Mesenchymal stem cell (in vitro differentiated cells and primary cell): ENCODE results near the gene NUP188.

ENCODE experiments used
- DNase-seq: peaks from one replicate; pipeline ENCODE4 v3.0.0-alpha.2; 2013
- H2AFZ ChIP-seq: one replicate; pipeline ENCODE4 v1.6.1; 2013; ENCODE audit warnings: low read depth, mild to moderate bottlenecking, control low read depth, inconsistent platforms, low read length, moderate library complexity
- H2AK5ac ChIP-seq: 2 replicates; pipeline ENCODE4 v1.6.1; 2013; ENCODE audit warnings: low read length, moderate library complexity, mild to moderate bottlenecking, inconsistent platforms; ENCODE audit not compliant: severe bottlenecking
- H2BK120ac ChIP-seq: one replicate; pipeline ENCODE4 v1.6.1; 2013; ENCODE audit warnings: low read depth, mild to moderate bottlenecking, inconsistent platforms, low read length, moderate library complexity
- H2BK12ac ChIP-seq, 2 experiments: one replicate each; pipeline ENCODE4 v1.6.1; 2013; ENCODE audit warnings: inconsistent platforms in 2 of 2, low read length in 2 of 2, mild to moderate bottlenecking in 2 of 2, moderate library complexity in 2 of 2, control low read depth in 1 of 2
- H2BK15ac ChIP-seq: one replicate; pipeline ENCODE4 v1.6.1; 2013; ENCODE audit warnings: mild to moderate bottlenecking, low read depth, inconsistent platforms; ENCODE audit not compliant: poor library complexity, severe bottlenecking
- H2BK5ac ChIP-seq: 2 replicates; pipeline ENCODE4 v1.6.1; 2013; ENCODE audit warnings: low read depth, mild to moderate bottlenecking, low read length, control low read depth, inconsistent platforms; ENCODE audit not compliant: poor library complexity, severe bottlenecking
- H3K14ac ChIP-seq, 2 experiments: one replicate each; pipeline ENCODE4 v1.6.1; 2013; ENCODE audit warnings: inconsistent platforms in 2 of 2, low read length in 2 of 2, control low read depth in 1 of 2, mild to moderate bottlenecking in 1 of 2, moderate library complexity in 1 of 2
- H3K18ac ChIP-seq, 2 experiments: one replicate each; pipeline ENCODE4 v1.6.1; 2013; ENCODE audit warnings: inconsistent platforms in 2 of 2, low read length in 2 of 2, control low read depth in 1 of 2, low read depth in 1 of 2, mild to moderate bottlenecking in 1 of 2
- H3K23ac ChIP-seq, 2 experiments: one replicate each; pipeline ENCODE4 v1.6.1; 2013; ENCODE audit warnings: inconsistent platforms in 2 of 2, low read length in 2 of 2, mild to moderate bottlenecking in 2 of 2, moderate library complexity in 2 of 2, control low read depth in 1 of 2
- H3K27ac ChIP-seq: 2 replicates; pipeline ENCODE4 v1.5.1; 2013; ENCODE audit warnings: mild to moderate bottlenecking, moderate library complexity, low read length, control low read depth, inconsistent platforms; ENCODE audit not compliant: poor library complexity, severe bottlenecking
- H3K27me3 ChIP-seq, 2 experiments: 2 replicates each; pipeline versions ENCODE4 v1.6.1 to v1.7.0; 2013; ENCODE audit warnings: low read length in 2 of 2, mild to moderate bottlenecking in 2 of 2, moderate library complexity in 2 of 2, control low read depth in 1 of 2, inconsistent platforms in 1 of 2; ENCODE audit not compliant: control insufficient read depth in 1 of 2, insufficient read depth in 1 of 2
- H3K36me3 ChIP-seq, 2 experiments: 2 replicates each; pipeline versions ENCODE4 v1.6.1 to v1.7.0; 2013; ENCODE audit warnings: low read length in 2 of 2, control low read depth in 1 of 2, inconsistent platforms in 1 of 2, low read depth in 1 of 2, mild to moderate bottlenecking in 1 of 2; ENCODE audit not compliant: insufficient read depth in 2 of 2, control insufficient read depth in 1 of 2
- H3K4ac ChIP-seq, 2 experiments: one replicate each; pipeline ENCODE4 v1.6.1; 2013; ENCODE audit warnings: inconsistent platforms in 2 of 2, low read length in 2 of 2, mild to moderate bottlenecking in 2 of 2, moderate library complexity in 2 of 2, control low read depth in 1 of 2, low read depth in 1 of 2
- H3K4me1 ChIP-seq: 2 replicates; pipeline ENCODE4 v1.6.1; 2013; ENCODE audit warnings: low read depth, low read length, control low read depth; ENCODE audit not compliant: control insufficient read depth, insufficient read depth
- H3K4me2 ChIP-seq: 2 replicates; pipeline ENCODE4 v1.6.1; 2013; ENCODE audit warnings: low read length, mild to moderate bottlenecking, inconsistent platforms; ENCODE audit not compliant: poor library complexity, severe bottlenecking
- H3K4me3 ChIP-seq, 2 experiments: 2 replicates each; pipeline versions ENCODE4 v1.5.1 to v1.7.0; 2013; ENCODE audit warnings: low read length in 2 of 2, mild to moderate bottlenecking in 2 of 2, control low read depth in 1 of 2, low read depth in 1 of 2; ENCODE audit not compliant: insufficient read depth in 1 of 2
- H3K79me1 ChIP-seq: replicated peaks from 2 replicates; pipeline ENCODE4 v1.6.1; 2013; ENCODE audit warnings: mild to moderate bottlenecking, control low read depth, low read length, inconsistent platforms; ENCODE audit not compliant: poor library complexity, severe bottlenecking
- H3K9ac ChIP-seq: 2 replicates; pipeline ENCODE4 v1.7.0; 2013; ENCODE audit warnings: mild to moderate bottlenecking, low read length, moderate library complexity
- H3K9me3 ChIP-seq: 2 replicates; pipeline ENCODE4 v1.7.0; 2013; ENCODE audit warnings: mild to moderate bottlenecking, low read length; ENCODE audit not compliant: control insufficient read depth
- H4K8ac ChIP-seq: one replicate; pipeline ENCODE4 v1.6.1; 2013; ENCODE audit warnings: inconsistent platforms, mild to moderate bottlenecking, low read length, moderate library complexity
- H4K91ac ChIP-seq: one replicate; pipeline ENCODE4 v1.6.1; 2013; ENCODE audit warnings: mild to moderate bottlenecking, low read length, inconsistent platforms
- WGBS: methylation state at CpG from one replicate; pipeline ENCODE4 v1.1.7; 2013; ENCODE audit warnings: mixed read lengths; 5-methylcytosine and 5-hydroxymethylcytosine counted together

Gene NUP188

GRCh38 chr9:129010267-129010975, 62.9 kb downstream of the NUP188 start:
- H2BK120ac ChIP-seq = no peak overlapping the region
- H3K18ac ChIP-seq = no peak overlapping the region
- H3K79me1 ChIP-seq = peaks cover 28% of the 10 kb centered on the region
- H4K91ac ChIP-seq = no peak overlapping the region
- H3K36me3 ChIP-seq = peaks cover 53 to 94% of the 10 kb centered on the region in 2 experiments
- no peak overlapping the region for H2BK12ac ChIP-seq
- no peak overlapping the region for H2AK5ac ChIP-seq
- peaks cover 11% of the 10 kb centered on the region for H3K4me1 ChIP-seq
- no peak overlapping the region for H3K9ac ChIP-seq
- no peak overlapping the region for H4K8ac ChIP-seq
- WGBS = 93% methylated on average over 7 of the region's 8 CpGs
- H3K23ac ChIP-seq = no peak overlapping the region
- no peak overlapping the region for H3K4me3 ChIP-seq
- no peak overlapping the region for H2BK15ac ChIP-seq
- no peak overlapping the region for H3K4ac ChIP-seq
- no peak overlapping the region for H3K4me2 ChIP-seq
- H2AFZ ChIP-seq = no peak overlapping the region
- DNase-seq = no peak
- no peaks in the 10 kb centered on the region for H3K27me3 ChIP-seq
- H3K9me3 ChIP-seq = no peaks in the 10 kb centered on the region
- no peak overlapping the region for H3K27ac ChIP-seq
- no peak overlapping the region for H2BK5ac ChIP-seq
- no peak overlapping the region for H3K14ac ChIP-seq

DNA sequence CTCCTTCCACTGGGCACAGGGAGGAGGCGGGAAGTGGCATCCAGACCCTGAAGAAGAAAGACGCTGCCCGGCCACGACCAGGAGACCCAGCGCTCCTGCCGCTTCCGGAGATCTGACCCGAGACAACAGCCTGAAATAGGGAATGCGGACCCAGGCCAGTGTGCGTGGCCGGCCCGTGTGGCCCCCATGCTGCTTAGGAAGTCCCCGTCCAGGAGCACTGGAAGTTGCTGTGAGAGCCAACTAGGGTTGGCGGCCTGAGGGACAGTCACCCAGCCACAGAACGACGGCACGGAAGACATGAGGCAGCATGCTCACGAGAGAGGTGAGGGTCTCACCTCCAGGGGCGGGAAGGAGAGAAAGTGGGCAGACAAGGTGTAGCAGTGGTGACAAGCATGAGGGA, 63.7 kb downstream of the NUP188 start:
- Histone ChIP-seq H3K79me1 (peaks cover 28% of the 10 kb centered on the region), H3K4me1 (peaks cover 11% of the 10 kb centered on the region), H3K27ac (no peak overlapping the region), H4K8ac (no peak overlapping the region), H3K9me3 (no peaks in the 10 kb centered on the region), H3K36me3 (peaks cover 46 to 87% of the 10 kb centered on the region in 2 experiments), H3K4me2 (no peak overlapping the region), H4K91ac (no peak overlapping the region), H3K14ac (peak overlapping the region in 1 of 2 experiments; percentile 61), H2BK5ac (no peak overlapping the region), H2BK15ac (no peak overlapping the region), H3K4me3 (no peak overlapping the region), H2BK12ac (no peak overlapping the region), H2BK120ac (no peak overlapping the region), H3K4ac (no peak overlapping the region), H3K23ac (no peak overlapping the region), H3K18ac (no peak overlapping the region), H3K9ac (no peak overlapping the region), H2AFZ (no peak overlapping the region), H3K27me3 (no peaks in the 10 kb centered on the region), H2AK5ac (no peak overlapping the region)
- 97% methylated on average over 15 of the region's 19 CpGs for WGBS
- no peak for DNase-seq

- H3K79me1 ChIP-seq = peaks cover 28% of the 10 kb centered on the region
- H3K23ac ChIP-seq = no peak overlapping the region
- no peak overlapping the region for H3K4ac ChIP-seq
- H2BK12ac ChIP-seq = no peak overlapping the region
- no peak overlapping the region for H2BK15ac ChIP-seq
- H3K4me1 ChIP-seq = peaks cover 10% of the 10 kb centered on the region
- no peak overlapping the region for H3K14ac ChIP-seq
- H3K36me3 ChIP-seq = peaks cover 41 to 81% of the 10 kb centered on the region in 2 experiments
- H3K27me3 ChIP-seq = no peaks in the 10 kb centered on the region
- 86% methylated on average over 11 of the region's 11 CpGs for WGBS
- no peak overlapping the region for H3K18ac ChIP-seq
- no peak overlapping the region for H3K4me2 ChIP-seq
- no peak overlapping the region for H2AK5ac ChIP-seq
- no peak overlapping the region for H2AFZ ChIP-seq
- no peak overlapping the region for H4K8ac ChIP-seq
- H3K9me3 ChIP-seq = no peaks in the 10 kb centered on the region
- no peak for DNase-seq
- H2BK120ac ChIP-seq = no peak overlapping the region
- H3K4me3 ChIP-seq = no peak overlapping the region
- H4K91ac ChIP-seq = no peak overlapping the region
- H2BK5ac ChIP-seq = no peak overlapping the region
- no peak overlapping the region for H3K9ac ChIP-seq
- H3K27ac ChIP-seq = no peak overlapping the region
Observed at GRCh38 chr9:129011761-129012181, 64.3 kb downstream of the NUP188 start.

DNA sequence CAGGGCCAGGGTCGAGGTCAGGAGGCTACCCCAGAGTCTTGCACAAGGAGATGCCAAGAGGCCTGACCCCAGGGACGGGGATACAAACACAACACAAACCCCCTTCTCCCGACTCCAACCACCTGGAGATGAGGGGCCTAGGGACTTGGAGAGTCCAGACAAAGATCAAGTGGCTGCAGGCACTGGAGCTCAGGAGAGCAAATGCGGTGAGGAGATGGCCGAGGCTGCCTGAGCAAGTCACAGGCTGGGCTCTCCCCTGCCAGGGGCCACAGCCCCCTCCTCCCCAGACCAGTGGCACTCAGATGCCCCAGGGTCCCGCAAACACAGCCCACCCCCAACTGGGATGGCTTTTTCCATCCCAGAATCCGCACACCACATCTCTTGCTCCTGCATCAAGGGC, 64.8 kb downstream of the NUP188 start:
- Histone ChIP-seq H3K79me1 (peaks cover 28% of the 10 kb centered on the region), H3K27me3 (no peaks in the 10 kb centered on the region), H4K91ac (no peak overlapping the region), H3K27ac (no peak overlapping the region), H2BK5ac (no peak overlapping the region), H2BK120ac (no peak overlapping the region), H3K9ac (no peak overlapping the region), H3K18ac (no peak overlapping the region), H3K23ac (no peak overlapping the region), H3K9me3 (no peaks in the 10 kb centered on the region), H3K36me3 (peaks cover 41 to 75% of the 10 kb centered on the region in 2 experiments), H4K8ac (no peak overlapping the region), H2AK5ac (no peak overlapping the region), H3K4me1 (peaks cover 8% of the 10 kb centered on the region), H2AFZ (no peak overlapping the region), H3K4ac (no peak overlapping the region), H2BK12ac (no peak overlapping the region), H3K4me2 (no peak overlapping the region), H3K14ac (no peak overlapping the region), H3K4me3 (no peak overlapping the region), H2BK15ac (no peak overlapping the region)
- 94% methylated on average over 6 of the region's 7 CpGs for WGBS
- no peak for DNase-seq
